Mammary epithelial cell (primary cell): ENCODE data around the gene STARD3NL.

ENCODE experiments used
- CTCF ChIP-seq, 2 donors: IDR thresholded peaks in 1 of 2; conservative IDR thresholded peaks in 1 of 2; 2 replicates each; pipeline ENCODE4 v1.5.1; 2011 to 2012; ENCODE audit warnings: inconsistent platforms in 2 of 2, low read length in 2 of 2, mild to moderate bottlenecking in 2 of 2, control low read depth in 1 of 2, low read depth in 1 of 2; ENCODE audit not compliant: insufficient read depth in 1 of 2; ENCODE audit errors: extremely low read depth in 1 of 2
- EZH2 ChIP-seq: IDR thresholded peaks from 2 replicates; pipeline ENCODE4 v1.6.1; 2012; ENCODE audit warnings: low read length, inconsistent platforms, borderline replicate concordance

DNA sequence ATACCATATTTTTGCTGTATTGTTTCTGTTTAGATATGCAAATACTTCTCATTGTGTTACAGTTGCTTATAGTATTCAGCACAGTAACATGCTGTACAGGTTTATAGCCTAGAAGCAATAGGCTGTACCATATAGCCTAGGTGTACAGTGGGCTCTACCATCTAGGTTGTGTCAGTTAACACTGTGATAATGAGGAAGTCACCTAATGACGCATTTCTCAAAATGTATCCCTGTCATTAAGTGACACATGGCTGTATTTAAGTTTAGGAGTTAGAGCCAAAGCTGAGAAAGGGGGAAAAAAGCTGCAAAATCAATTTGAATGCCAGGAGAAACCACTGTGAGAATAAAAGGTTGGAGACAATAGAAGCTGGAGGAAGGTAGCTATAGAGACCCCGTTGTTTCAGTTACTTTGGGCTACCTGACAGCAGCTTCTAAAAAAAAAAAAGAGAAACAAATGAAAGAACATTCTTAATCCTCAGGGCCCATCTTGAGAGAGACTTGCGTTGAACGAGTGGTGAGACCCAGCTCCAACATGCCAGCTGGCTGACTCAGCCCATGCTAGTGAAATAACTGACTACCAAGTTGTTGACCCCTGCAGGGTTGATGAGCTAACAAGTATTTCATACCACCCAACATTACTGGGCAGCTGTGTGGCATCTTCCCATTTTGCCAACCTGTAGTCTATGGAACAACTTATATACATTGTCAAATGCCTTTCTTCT lies 8.7 kb downstream of the STARD3NL start:
- TF ChIP-seq CTCF (conservative IDR thresholded peaks at IDR 0.05 in 1 of 2, IDR thresholded peaks at IDR 0.05 in 1 of 2; ENCODE audit: extremely low read depth in 1 of 2, insufficient read depth in 1 of 2, low read depth in 1 of 2, low read length in 2 of 2): no peak
- no peak for TF ChIP-seq EZH2
